Chondrocyte (in vitro differentiated cells): ENCODE measurements around the gene SMOC2. TPM values are rescaled to one million over a fixed set of nuclear protein-coding genes. Genes with fewer than 3 reads are reported as not detected.

Source experiments
- DNase-seq: peaks from one replicate; pipeline ENCODE4 v3.0.0; 2021; ENCODE audit warnings: mixed read lengths, low spot score
- H3K27ac Mint-ChIP-seq: one replicate; pipeline ENCODE4 v1.8.0; 2021; ENCODE audit warnings: mild to moderate bottlenecking, moderate library complexity, mixed read lengths; ENCODE audit not compliant: unreplicated experiment
- H3K27me3 Mint-ChIP-seq: 2 replicates; pipeline ENCODE4 v1.8.0; 2021; ENCODE audit warnings: low read depth, mixed read lengths
- H3K36me3 Mint-ChIP-seq: 2 replicates; pipeline ENCODE4 v1.8.0; 2021; ENCODE audit warnings: low read depth, mixed read lengths
- H3K4me1 Mint-ChIP-seq: 2 replicates; pipeline ENCODE4 v1.8.0; 2021; ENCODE audit warnings: low read depth, mild to moderate bottlenecking, mixed read lengths
- H3K4me3 Mint-ChIP-seq: one replicate; pipeline ENCODE4 v1.8.0; 2021; ENCODE audit warnings: mild to moderate bottlenecking, moderate library complexity, mixed read lengths; ENCODE audit not compliant: unreplicated experiment
- H3K9me3 Mint-ChIP-seq: 2 replicates; pipeline ENCODE4 v1.8.0; 2021; ENCODE audit warnings: low read depth, mixed read lengths
- total RNA-seq: library from RNA; stranded (reverse); gene quantifications from 3 replicates; pipeline ENCODE4 v1.2.1, GENCODE V29; 2021
- TF ChIP-seq, protein P1 (sequence below): fragments of 200-600 bp; sonication (generic); IDR thresholded peaks from 2 replicates; pipeline ENCODE4 v1.5.0; 2021; ENCODE audit warnings: antibody characterized with exemption, mild to moderate bottlenecking, moderate library complexity

SMOC2 gene
- total RNA-seq, 1 donor from 2014 or later = 148 TPM

DNA sequence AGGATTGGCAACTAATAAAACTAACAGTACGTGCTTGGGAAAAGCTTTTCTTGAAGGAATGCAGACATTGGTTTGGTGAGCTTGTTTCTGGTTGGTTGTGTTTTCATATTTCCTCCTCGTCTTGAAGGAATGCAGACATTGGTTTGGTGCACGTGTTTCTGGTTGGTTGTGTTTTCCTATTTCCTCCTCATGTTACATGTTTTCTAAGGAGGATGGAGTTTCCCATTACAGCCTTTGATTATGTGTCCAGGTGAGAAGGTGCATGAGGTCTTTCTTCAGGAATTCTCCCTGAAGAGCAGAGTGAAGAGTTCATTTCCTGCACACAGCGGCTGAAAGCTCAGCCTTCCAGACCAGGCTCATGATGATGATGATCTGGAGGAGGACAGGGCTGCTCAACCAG lies 190.6 kb downstream of the SMOC2 start:
- Mint-ChIP-seq H3K4me3 (no peak overlapping the region), H3K9me3 (peaks cover 5% of the 10 kb centered on the region), H3K36me3 (peaks cover 7% of the 10 kb centered on the region), H3K27ac (no peak overlapping the region), H3K27me3 (peaks cover 4% of the 10 kb centered on the region), H3K4me1 (peaks cover 19% of the 10 kb centered on the region)
- DNase-seq = no peak
- TF ChIP-seq, protein P1, sequence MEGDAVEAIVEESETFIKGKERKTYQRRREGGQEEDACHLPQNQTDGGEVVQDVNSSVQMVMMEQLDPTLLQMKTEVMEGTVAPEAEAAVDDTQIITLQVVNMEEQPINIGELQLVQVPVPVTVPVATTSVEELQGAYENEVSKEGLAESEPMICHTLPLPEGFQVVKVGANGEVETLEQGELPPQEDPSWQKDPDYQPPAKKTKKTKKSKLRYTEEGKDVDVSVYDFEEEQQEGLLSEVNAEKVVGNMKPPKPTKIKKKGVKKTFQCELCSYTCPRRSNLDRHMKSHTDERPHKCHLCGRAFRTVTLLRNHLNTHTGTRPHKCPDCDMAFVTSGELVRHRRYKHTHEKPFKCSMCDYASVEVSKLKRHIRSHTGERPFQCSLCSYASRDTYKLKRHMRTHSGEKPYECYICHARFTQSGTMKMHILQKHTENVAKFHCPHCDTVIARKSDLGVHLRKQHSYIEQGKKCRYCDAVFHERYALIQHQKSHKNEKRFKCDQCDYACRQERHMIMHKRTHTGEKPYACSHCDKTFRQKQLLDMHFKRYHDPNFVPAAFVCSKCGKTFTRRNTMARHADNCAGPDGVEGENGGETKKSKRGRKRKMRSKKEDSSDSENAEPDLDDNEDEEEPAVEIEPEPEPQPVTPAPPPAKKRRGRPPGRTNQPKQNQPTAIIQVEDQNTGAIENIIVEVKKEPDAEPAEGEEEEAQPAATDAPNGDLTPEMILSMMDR = no peak

DNA sequence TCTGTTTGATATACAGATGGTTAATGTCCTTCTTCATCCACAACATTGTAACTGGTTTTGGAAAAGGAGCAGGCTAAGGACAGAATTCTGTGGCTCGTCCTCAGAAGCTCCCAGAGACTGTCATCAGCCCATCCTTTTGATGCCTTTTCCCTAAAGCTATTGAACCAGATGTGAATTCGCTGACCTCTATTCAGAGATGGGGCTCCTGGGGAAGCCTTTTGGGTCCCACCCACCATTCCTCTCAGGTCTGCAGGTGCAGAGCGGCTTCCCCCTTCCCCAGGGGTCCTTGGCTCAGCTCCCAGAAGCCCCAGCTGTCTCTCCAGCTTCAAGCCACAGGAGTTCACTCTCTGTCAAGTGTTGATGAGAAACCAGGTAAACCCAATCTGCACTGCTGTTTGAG lies 191.7 kb downstream of the SMOC2 start:
- H3K9me3 Mint-ChIP-seq = peaks cover 5% of the 10 kb centered on the region
- TF ChIP-seq, protein P1 = no peak
- H3K27me3 Mint-ChIP-seq = peaks cover 4% of the 10 kb centered on the region
- no peak overlapping the region for H3K4me3 Mint-ChIP-seq
- peaks cover 7% of the 10 kb centered on the region for H3K36me3 Mint-ChIP-seq
- H3K4me1 Mint-ChIP-seq = peaks cover 19% of the 10 kb centered on the region
- H3K27ac Mint-ChIP-seq = no peak overlapping the region
- no peak for DNase-seq

DNA sequence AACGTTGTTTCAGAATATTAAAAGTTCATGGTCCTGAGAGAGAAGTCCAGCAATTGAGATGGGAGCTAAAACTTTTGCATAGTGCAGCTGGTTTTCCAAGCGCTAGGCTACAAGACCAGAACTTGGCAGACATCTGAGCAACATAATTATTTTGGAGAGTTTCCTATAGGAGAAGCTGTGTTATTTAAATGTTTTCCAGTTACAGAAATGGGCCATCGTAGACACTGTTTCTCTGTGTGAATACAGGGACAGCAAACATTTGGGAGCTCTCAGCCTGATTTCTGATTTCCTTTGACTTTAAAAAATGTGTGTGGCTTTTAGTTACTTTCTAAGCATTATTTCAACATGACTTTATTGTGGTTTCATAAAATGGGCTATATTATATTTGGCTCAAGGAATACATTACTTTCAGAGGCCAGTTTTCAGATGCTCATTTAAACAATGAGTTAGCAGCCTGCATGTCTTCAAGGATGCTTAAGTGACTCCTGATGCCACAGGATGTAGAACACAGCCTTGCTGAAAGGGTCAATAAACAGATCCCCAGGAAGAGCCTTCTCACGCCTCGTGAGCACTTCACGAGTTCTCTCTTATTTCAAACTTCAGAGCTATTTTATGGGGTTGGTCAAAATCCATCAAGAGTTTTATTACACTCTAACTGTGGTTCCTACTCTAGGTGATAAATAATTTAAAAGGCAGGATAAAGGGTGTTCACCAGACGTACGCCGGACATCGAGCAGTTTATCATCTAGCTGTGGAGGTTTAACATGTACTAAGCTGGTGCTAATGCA lies 193.8 kb downstream of the SMOC2 start:
- Mint-ChIP-seq H3K4me1 (peaks cover 27% of the 10 kb centered on the region), H3K4me3 (no peak overlapping the region), H3K27ac (no peak overlapping the region), H3K27me3 (peaks cover 4% of the 10 kb centered on the region), H3K9me3 (peaks cover 5% of the 10 kb centered on the region), H3K36me3 (peaks cover 5% of the 10 kb centered on the region)
- TF ChIP-seq, protein P1 = no peak
- no peak for DNase-seq

DNA sequence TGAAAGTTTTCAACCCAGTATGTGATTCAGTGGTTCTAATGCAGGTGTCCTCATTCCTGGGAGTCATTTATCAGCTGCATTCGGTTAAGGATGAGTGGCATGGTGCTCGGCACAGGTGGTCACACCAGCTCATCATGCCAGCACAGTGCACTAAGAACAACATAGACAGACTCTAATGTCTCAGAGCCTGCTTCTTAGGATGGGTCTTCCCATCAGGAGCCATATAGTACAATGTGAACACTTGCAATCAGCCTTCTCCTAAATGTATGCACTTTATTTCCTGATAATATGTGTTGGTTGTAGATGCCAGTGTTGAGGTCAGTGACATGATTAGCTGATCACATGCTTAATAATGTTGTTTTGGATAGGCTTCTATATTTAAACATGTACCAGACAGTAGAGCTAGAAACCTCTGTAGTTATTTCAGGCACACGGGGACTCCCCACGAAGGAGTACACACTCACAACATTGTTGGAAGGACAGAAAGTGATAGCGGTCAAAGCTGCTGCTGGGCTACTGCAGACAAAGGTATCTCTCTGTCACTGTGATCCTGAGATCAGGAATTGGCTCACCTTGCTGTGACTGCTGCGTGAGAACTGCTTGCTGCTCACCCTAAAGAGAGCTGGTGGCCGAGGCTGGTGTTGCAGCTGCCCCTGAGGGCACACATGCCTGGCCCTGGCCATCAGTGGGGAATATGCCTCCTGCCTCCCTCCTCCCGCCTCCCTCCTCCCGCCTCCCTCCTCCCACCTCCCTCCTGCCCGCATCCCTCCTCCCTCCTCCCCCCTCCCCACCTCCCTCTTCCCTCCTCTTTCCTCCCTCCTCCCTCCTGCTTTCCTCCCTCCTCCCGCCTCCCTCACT lies 195.4 kb downstream of the SMOC2 start:
- TF ChIP-seq, protein P1 = no peak
- Mint-ChIP-seq H3K4me3 (no peak overlapping the region), H3K4me1 (peaks cover 39% of the 10 kb centered on the region), H3K9me3 (peaks cover 5% of the 10 kb centered on the region), H3K27me3 (peaks cover 4% of the 10 kb centered on the region), H3K27ac (no peak overlapping the region), H3K36me3 (peaks cover 5% of the 10 kb centered on the region)
- DNase-seq = no peak

DNA sequence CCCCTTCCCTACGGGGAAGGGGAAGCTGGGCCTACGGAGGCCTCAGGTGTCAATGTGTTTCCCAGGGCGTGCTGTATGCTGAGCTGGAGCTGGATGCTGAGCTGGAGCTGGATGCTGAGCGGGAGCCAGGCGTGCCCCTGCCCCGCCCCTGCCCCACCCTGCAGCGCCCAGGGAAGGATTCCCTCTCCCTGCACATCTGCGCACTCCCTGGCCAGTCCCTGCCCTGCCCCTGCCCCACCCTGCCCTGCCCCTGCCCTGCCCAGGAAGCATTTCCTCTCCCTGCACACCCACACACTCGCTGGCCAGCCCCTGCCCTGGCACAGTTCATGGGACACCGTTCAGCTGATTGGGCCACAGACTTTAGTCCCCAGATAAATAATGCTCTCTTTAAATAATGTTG lies 196.8 kb downstream of the SMOC2 start:
- DNase-seq = no peak
- peaks cover 5% of the 10 kb centered on the region for H3K9me3 Mint-ChIP-seq
- H3K36me3 Mint-ChIP-seq = peaks cover 7% of the 10 kb centered on the region
- TF ChIP-seq, protein P1 = no peak
- no peaks in the 10 kb centered on the region for H3K27me3 Mint-ChIP-seq
- no peak overlapping the region for H3K27ac Mint-ChIP-seq
- H3K4me3 Mint-ChIP-seq = no peak overlapping the region
- H3K4me1 Mint-ChIP-seq = peaks cover 38% of the 10 kb centered on the region
